ENCODE results near the gene LPP.
A peak's percentile ranks its signal among the peaks of the same experiment; 100 is the strongest.

The LPP gene, protein sequence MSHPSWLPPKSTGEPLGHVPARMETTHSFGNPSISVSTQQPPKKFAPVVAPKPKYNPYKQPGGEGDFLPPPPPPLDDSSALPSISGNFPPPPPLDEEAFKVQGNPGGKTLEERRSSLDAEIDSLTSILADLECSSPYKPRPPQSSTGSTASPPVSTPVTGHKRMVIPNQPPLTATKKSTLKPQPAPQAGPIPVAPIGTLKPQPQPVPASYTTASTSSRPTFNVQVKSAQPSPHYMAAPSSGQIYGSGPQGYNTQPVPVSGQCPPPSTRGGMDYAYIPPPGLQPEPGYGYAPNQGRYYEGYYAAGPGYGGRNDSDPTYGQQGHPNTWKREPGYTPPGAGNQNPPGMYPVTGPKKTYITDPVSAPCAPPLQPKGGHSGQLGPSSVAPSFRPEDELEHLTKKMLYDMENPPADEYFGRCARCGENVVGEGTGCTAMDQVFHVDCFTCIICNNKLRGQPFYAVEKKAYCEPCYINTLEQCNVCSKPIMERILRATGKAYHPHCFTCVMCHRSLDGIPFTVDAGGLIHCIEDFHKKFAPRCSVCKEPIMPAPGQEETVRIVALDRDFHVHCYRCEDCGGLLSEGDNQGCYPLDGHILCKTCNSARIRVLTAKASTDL

GRCh38 chr3:188154014-188154808 is at the start of gene LPP:
Gene LPP (plus strand): TSS chr3:188154157. CDS start chr3:188406121, 251,964 bp downstream.
- TF ChIP-seq POLR2AphosphoS5 (IDR thresholded peaks at IDR 0.05; ENCODE audit: borderline replicate concordance, low read depth, low read length) (no peak), EZH2 (IDR thresholded peaks at IDR 0.05) (no peak), FOXP2 (optimal IDR thresholded peaks at IDR 0.05; ENCODE audit: control extremely low read depth, extremely low read length, insufficient read depth) (no peak)
- Histone ChIP-seq H3K27ac (peak within 1 kb of the TSS; percentile 72), H3K9ac (ENCODE audit: insufficient read length) (peak within 1 kb of the TSS; percentile 86), H3K9me3 (ENCODE audit: low read depth, low read length) (no peaks in the 10 kb centered on the region), H3K36me3 (ENCODE audit: insufficient read depth, low read length) (no peaks in the 10 kb centered on the region), H3K4me3 (peak within 1 kb of the TSS; percentile 92)
- DNase-seq (ENCODE audit: low read depth, low spot score): no peak

DNA sequence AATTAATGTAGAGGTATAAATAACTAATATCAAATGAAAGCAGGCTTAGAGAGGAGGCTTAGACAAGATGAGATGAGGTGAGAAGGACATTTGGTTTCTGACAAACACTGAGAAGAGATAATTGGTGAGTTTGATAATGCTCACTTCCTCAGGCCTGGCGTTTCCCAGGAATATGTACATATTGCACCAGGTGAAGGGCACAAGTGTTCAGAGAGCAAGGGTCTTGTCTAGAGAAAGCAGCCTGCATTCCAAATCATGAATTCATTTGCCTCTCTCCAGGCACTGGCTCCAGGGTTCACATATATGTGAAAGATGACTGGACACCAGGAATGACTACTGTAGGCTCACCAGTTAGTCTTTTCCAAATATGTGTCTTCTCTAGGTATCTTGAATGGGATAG is 48.0 kb upstream of the LPP start:
- no peak overlapping the region for H3K4me3 ChIP-seq
- TF ChIP-seq FOXP2 (optimal IDR thresholded peaks at IDR 0.05; ENCODE audit: control extremely low read depth, extremely low read length, insufficient read depth): no peak
- TF ChIP-seq POLR2AphosphoS5 (IDR thresholded peaks at IDR 0.05; ENCODE audit: borderline replicate concordance, low read depth, low read length): no peak
- TF ChIP-seq EZH2 (IDR thresholded peaks at IDR 0.05): no peak
- no peaks in the 10 kb centered on the region for H3K36me3 ChIP-seq (ENCODE audit: insufficient read depth, low read length)
- DNase-seq (ENCODE audit: low read depth, low spot score): no peak
- H3K27ac ChIP-seq: no peak overlapping the region
- no peak overlapping the region for H3K9ac ChIP-seq (ENCODE audit: insufficient read length)
- no peaks in the 10 kb centered on the region for H3K9me3 ChIP-seq (ENCODE audit: low read depth, low read length)

GRCh38 chr3:188106454-188106853 is 47.5 kb upstream of the LPP start:
- Histone ChIP-seq H3K27ac (no peak overlapping the region), H3K36me3 (ENCODE audit: insufficient read depth, low read length) (no peaks in the 10 kb centered on the region), H3K9me3 (ENCODE audit: low read depth, low read length) (no peaks in the 10 kb centered on the region), H3K9ac (ENCODE audit: insufficient read length) (no peak overlapping the region), H3K4me3 (no peak overlapping the region)
- DNase-seq (ENCODE audit: low read depth, low spot score): no peak
- TF ChIP-seq EZH2 (IDR thresholded peaks at IDR 0.05) (no peak), FOXP2 (optimal IDR thresholded peaks at IDR 0.05; ENCODE audit: control extremely low read depth, extremely low read length, insufficient read depth) (no peak), POLR2AphosphoS5 (IDR thresholded peaks at IDR 0.05; ENCODE audit: borderline replicate concordance, low read depth, low read length) (no peak)

- Histone ChIP-seq H3K4me3 (no peak overlapping the region), H3K36me3 (ENCODE audit: insufficient read depth, low read length) (no peaks in the 10 kb centered on the region), H3K9ac (ENCODE audit: insufficient read length) (no peak overlapping the region), H3K27ac (no peak overlapping the region), H3K9me3 (ENCODE audit: low read depth, low read length) (no peaks in the 10 kb centered on the region)
- no peak for DNase-seq (ENCODE audit: low read depth, low spot score)
- TF ChIP-seq POLR2AphosphoS5 (IDR thresholded peaks at IDR 0.05; ENCODE audit: borderline replicate concordance, low read depth, low read length) (no peak), EZH2 (IDR thresholded peaks at IDR 0.05) (no peak), FOXP2 (optimal IDR thresholded peaks at IDR 0.05; ENCODE audit: control extremely low read depth, extremely low read length, insufficient read depth) (no peak)
Measured at GRCh38 chr3:188106887-188107830, 46.8 kb upstream of the LPP start.

DNA sequence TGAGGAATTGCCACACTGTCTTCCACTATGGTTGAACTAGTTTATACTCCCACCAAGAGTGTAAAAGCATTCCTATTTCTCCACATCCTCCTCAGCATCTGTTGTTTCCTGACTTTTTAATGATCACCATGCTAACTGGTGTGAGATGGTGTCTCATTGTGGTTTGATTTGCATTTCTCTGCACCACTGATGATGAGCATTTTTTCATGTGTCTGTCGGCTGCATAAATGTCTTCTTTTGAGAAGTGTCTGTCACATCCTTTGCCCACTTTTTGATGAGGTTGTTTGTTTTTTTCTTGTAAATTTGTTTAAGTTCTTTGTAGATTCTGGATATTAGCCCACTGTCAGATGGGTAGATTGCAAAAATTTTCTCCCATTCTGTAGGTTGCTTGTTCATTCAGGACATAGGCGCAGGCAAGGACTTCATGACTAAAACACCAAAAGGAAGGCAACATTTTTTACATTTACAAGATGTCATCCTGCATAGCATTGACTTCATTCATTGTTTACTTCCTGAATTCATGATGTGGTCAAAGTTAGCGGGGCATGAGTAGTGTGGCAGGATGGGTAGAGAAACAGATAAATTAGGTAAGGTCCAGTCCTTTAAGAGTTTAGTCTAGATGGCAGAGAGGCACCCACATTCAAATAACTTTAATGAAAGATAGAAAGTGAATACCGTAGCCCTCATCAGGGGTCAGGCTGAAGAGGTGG is 45.1 kb upstream of the LPP start:
- H3K4me3 ChIP-seq: no peak overlapping the region
- TF ChIP-seq FOXP2 (optimal IDR thresholded peaks at IDR 0.05; ENCODE audit: control extremely low read depth, extremely low read length, insufficient read depth): no peak
- TF ChIP-seq EZH2 (IDR thresholded peaks at IDR 0.05): no peak
- no peak for TF ChIP-seq POLR2AphosphoS5 (IDR thresholded peaks at IDR 0.05; ENCODE audit: borderline replicate concordance, low read depth, low read length)
- H3K9ac ChIP-seq (ENCODE audit: insufficient read length): no peak overlapping the region
- no peaks in the 10 kb centered on the region for H3K36me3 ChIP-seq (ENCODE audit: insufficient read depth, low read length)
- DNase-seq (ENCODE audit: low read depth, low spot score): no peak
- no peak overlapping the region for H3K27ac ChIP-seq
- no peaks in the 10 kb centered on the region for H3K9me3 ChIP-seq (ENCODE audit: low read depth, low read length)

DNA sequence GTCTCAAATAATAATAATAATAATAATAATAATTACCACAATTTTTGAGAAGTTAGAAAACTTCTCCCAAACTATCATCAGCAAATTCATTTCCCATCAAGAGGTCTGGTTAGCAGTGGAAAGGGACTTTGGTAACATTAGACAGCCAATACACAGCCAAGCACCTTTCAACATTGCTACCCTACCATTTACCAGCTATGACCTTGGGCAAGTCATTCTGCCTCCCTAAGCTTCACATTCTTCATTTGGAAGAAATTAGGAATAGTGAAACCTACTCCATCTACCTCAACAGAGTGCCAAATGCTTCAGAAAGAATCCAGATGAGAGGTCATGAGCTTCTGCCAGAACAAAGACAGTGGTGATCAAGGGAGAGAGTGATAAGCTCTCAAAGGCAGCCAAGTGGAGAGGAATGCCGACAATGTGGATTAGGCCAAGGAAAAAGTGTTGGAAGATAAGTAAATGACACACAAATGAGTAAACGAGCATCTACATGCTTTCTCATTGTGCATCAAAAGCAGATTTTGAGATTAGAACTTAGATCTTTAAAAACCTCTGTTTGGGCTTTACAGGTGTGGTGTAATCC is 42.9 kb upstream of the LPP start:
- no peak for TF ChIP-seq EZH2 (IDR thresholded peaks at IDR 0.05)
- TF ChIP-seq POLR2AphosphoS5 (IDR thresholded peaks at IDR 0.05; ENCODE audit: borderline replicate concordance, low read depth, low read length): no peak
- no peak for TF ChIP-seq FOXP2 (optimal IDR thresholded peaks at IDR 0.05; ENCODE audit: control extremely low read depth, extremely low read length, insufficient read depth)
- Histone ChIP-seq H3K36me3 (ENCODE audit: insufficient read depth, low read length) (no peaks in the 10 kb centered on the region), H3K4me3 (no peak overlapping the region), H3K9me3 (ENCODE audit: low read depth, low read length) (no peaks in the 10 kb centered on the region), H3K9ac (ENCODE audit: insufficient read length) (no peak overlapping the region), H3K27ac (no peak overlapping the region)
- no peak for DNase-seq (ENCODE audit: low read depth, low spot score)

DNA sequence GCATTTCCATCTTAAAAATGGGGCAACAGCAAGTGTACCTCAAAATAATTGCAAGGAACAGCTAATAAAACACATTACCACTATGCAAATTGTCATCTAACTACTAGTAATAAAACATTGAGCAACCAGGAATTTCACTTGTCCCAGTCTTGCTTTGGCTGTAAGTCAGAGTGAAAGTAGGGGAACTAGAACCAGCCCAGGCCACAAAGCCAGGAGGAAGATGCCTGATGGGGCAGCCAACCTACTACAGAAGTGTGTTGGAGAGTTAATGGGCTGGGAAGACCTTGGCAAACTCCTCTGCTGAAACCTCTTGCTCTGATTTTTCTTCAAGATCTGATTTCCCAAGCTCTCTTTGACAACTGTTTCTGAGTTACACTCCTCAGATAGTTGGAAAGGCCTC is 40.2 kb upstream of the LPP start:
- Histone ChIP-seq H3K36me3 (ENCODE audit: insufficient read depth, low read length) (no peaks in the 10 kb centered on the region), H3K4me3 (no peak overlapping the region), H3K9me3 (ENCODE audit: low read depth, low read length) (no peaks in the 10 kb centered on the region), H3K9ac (ENCODE audit: insufficient read length) (no peak overlapping the region), H3K27ac (no peak overlapping the region)
- no peak for DNase-seq (ENCODE audit: low read depth, low spot score)
- TF ChIP-seq EZH2 (IDR thresholded peaks at IDR 0.05) (no peak), FOXP2 (optimal IDR thresholded peaks at IDR 0.05; ENCODE audit: control extremely low read depth, extremely low read length, insufficient read depth) (no peak), POLR2AphosphoS5 (IDR thresholded peaks at IDR 0.05; ENCODE audit: borderline replicate concordance, low read depth, low read length) (no peak)

Measured in SK-N-MC (cell line).